Adrenal gland (tissue), 12 donors: ENCODE results near the gene OTUD6A. TPM values are rescaled to one million over a fixed set of nuclear protein-coding genes. Genes with fewer than 3 reads are reported as not detected.

ENCODE experiments used
- DNase-seq, 7 donors: peaks; one replicate each; pipeline ENCODE4 v3.0.0-alpha.2; 2019 to 2020
- H3K27ac ChIP-seq, 5 donors: fragments of 200-600 bp; sonication (generic) in 4 of 5; 1 replicate in 3 of 5; 2 replicates in 2 of 5; pipeline versions ENCODE4 v1.5.1 to v1.8.0; 2016 to 2020; ENCODE audit warnings: mild to moderate bottlenecking in 1 of 5
- H3K27me3 ChIP-seq: fragments of 200-600 bp; 2 replicates; pipeline ENCODE4 v1.8.0; 2021
- H3K36me3 ChIP-seq, 2 donors: fragments of 200-600 bp; replicated peaks in 1 of 2; 1 replicate in 1 of 2; 2 replicates in 1 of 2; pipeline versions ENCODE4 v1.5.1 to v1.8.0; 2018 to 2022
- H3K4me1 ChIP-seq, 2 donors: fragments of 200-600 bp; replicated peaks in 1 of 2; 1 replicate in 1 of 2; 2 replicates in 1 of 2; pipeline versions ENCODE4 v1.5.1 to v1.8.0; 2018 to 2021
- H3K4me3 ChIP-seq, 4 donors: fragments of 200-600 bp; sonication (generic) in 3 of 4; one replicate each; pipeline ENCODE4 v1.5.1; 2016 to 2018
- H3K9me3 ChIP-seq, 3 donors: fragments of 200-600 bp; sonication (generic) in 1 of 3; replicated peaks in 1 of 3; 1 replicate in 2 of 3; 2 replicates in 1 of 3; pipeline versions ENCODE4 v1.5.1 to v1.8.0; 2016 to 2021
- POLR2A ChIP-seq, 2 donors: fragments of 450-650 bp; IDR thresholded peaks; one replicate each; pipeline ENCODE4 v1.6.1; 2017; ENCODE audit warnings: antibody characterized with exemption in 2 of 2, mild to moderate bottlenecking in 2 of 2, moderate library complexity in 1 of 2
- WGBS, 4 donors: extraction: QIAGEN DNeasy Blood & Tissue Kit in 2 of 4; methylation state at CpG; one replicate each; pipeline versions ENCODE4 v1.1.5 to v1.1.7; 2013 to 2017; 5-methylcytosine and 5-hydroxymethylcytosine counted together
- intact Hi-C, 2 donors: fragments of 100-400 bp; cut with DNase I; formaldehyde crosslinking; loops; one replicate each; pipeline versions ENCODE4 v1.14.1 to v1.15.0; 2022 to 2023
- polyA plus RNA-seq, 3 donors: library from polyadenylated mRNA; stranded (reverse); fragments of 200-250 nt in 2 of 3; fragments of 350-450 nt in 1 of 3; fragmentation: Illumina TruSeq in 1 of 3; extraction: RNeasy Lipid Tissue Mini Kit (QIAGEN cat#74804) in 1 of 3; gene quantifications; one replicate each; pipeline ENCODE4 v1.2.3, GENCODE V29; 2013 to 2014
- total RNA-seq, 9 donors: library from RNA; depleted of rRNA in 4 of 9; stranded (reverse); fragments of >200 nt in 4 of 9; fragments of 120-200 nt in 1 of 9; fragmentation: NEBNext Ultra II Directional in 1 of 9; extraction: Animal tissue kit (Norgen Biotek cat#: 25700) in 1 of 9; gene quantifications; one replicate each; pipeline versions ENCODE4 v1.1.0 to v1.2.4, GENCODE V29; 2013 to 2023
- TF ChIP-seq, protein P1 (sequence below), 6 experiments: fragments of 450-650 bp in 4 of 6; fragments of 200-600 bp in 2 of 6; sonication (generic) in 1 of 6; IDR thresholded peaks; 1 replicate in 5 of 6; 2 replicates in 1 of 6; pipeline versions ENCODE4 v1.5.1 to v1.8.0; 2016 to 2021; ENCODE audit warnings: antibody characterized with exemption in 6 of 6, mild to moderate bottlenecking in 2 of 6, moderate library complexity in 1 of 6
- donor health status: healthy with polysubstance abuse.
- donor health status: Bipolar disorder and iron deficiency.
- donor health status: DM: yes; HTN: yes; CAD: no.
- donor health status: DM: no; HTN: no; CAD: no.
- donor health status: DM: no; HTN: no; CAD: no.
- donor health status: DM: yes; HTN: yes; CAD: no.

OTUD6A gene
- total and polyA plus RNA-seq, 12 donors, result not detected

DNA sequence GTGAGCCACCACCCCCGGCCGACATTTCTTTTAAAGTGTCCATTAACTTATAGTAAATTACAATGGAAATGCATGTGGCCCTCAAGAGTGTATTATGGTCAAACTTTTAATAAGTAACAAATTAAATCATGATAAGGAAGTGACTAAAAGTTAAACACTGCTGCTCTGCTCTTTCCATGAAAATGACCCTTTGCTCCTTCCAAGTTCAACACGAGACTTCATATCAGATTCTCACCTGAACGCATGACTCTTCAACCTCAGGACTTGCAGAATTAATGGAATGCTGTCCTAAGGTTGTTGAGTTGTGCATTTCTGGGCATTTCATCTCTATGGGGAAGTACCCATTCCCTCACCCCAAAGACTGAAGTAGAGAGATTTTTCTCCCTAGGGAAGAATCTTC is 39.6 kb upstream of the OTUD6A start:
- intact Hi-C loops, result no loop called here
- no peaks in the 10 kb centered on the region for H3K27me3 ChIP-seq
- no peak overlapping the region for H3K4me3 ChIP-seq
- no peak for DNase-seq
- H3K27ac ChIP-seq, result no peak overlapping the region
- H3K36me3 ChIP-seq, result no peaks in the 10 kb centered on the region
- H3K4me1 ChIP-seq, result no peaks in the 10 kb centered on the region
- TF ChIP-seq, protein P1, sequence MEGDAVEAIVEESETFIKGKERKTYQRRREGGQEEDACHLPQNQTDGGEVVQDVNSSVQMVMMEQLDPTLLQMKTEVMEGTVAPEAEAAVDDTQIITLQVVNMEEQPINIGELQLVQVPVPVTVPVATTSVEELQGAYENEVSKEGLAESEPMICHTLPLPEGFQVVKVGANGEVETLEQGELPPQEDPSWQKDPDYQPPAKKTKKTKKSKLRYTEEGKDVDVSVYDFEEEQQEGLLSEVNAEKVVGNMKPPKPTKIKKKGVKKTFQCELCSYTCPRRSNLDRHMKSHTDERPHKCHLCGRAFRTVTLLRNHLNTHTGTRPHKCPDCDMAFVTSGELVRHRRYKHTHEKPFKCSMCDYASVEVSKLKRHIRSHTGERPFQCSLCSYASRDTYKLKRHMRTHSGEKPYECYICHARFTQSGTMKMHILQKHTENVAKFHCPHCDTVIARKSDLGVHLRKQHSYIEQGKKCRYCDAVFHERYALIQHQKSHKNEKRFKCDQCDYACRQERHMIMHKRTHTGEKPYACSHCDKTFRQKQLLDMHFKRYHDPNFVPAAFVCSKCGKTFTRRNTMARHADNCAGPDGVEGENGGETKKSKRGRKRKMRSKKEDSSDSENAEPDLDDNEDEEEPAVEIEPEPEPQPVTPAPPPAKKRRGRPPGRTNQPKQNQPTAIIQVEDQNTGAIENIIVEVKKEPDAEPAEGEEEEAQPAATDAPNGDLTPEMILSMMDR (IDR thresholded peaks at IDR 0.05), result no peak
- TF ChIP-seq POLR2A (IDR thresholded peaks at IDR 0.05), result no peak
- H3K9me3 ChIP-seq, result no peaks in the 10 kb centered on the region
- 90 to 97% (median 91%) methylated on average over 4 of the region's 4 CpGs; no CpG with 5 or more reads in 1 of the 4 donors for WGBS, 4 donors

DNA sequence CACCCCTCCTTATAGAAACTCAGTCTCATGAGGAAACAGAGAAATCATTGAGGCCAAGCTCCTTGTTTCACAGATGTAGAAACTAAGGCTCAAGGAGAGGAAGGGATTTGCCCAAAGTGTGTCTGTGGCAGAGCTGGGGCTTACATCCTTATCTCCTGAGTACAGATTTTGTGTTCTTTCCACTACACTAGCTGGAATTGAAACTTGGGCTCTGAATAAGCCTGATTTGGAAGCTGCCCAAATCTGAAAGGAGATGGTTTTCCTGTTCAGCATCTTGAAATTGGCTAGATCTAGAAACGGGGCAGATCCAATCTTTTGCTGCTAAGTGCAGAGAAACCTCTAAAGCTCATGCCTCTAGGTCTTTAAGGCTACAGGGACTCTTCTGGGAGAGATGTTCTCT is 36.8 kb upstream of the OTUD6A start:
- TF ChIP-seq, protein P1 (IDR thresholded peaks at IDR 0.05), result no peak
- no peak for TF ChIP-seq POLR2A (IDR thresholded peaks at IDR 0.05)
- Histone ChIP-seq H3K27me3 (no peaks in the 10 kb centered on the region), H3K9me3 (no peaks in the 10 kb centered on the region), H3K4me1 (no peaks in the 10 kb centered on the region), H3K36me3 (no peaks in the 10 kb centered on the region), H3K27ac (no peak overlapping the region), H3K4me3 (no peak overlapping the region)
- WGBS, 4 donors, result 14 to 38% (median 18%) methylated on average over 1 of the region's 1 CpG; no CpG with 5 or more reads in 1 of the 4 donors
- intact Hi-C loops, result no loop called here
- DNase-seq, result no peak

DNA sequence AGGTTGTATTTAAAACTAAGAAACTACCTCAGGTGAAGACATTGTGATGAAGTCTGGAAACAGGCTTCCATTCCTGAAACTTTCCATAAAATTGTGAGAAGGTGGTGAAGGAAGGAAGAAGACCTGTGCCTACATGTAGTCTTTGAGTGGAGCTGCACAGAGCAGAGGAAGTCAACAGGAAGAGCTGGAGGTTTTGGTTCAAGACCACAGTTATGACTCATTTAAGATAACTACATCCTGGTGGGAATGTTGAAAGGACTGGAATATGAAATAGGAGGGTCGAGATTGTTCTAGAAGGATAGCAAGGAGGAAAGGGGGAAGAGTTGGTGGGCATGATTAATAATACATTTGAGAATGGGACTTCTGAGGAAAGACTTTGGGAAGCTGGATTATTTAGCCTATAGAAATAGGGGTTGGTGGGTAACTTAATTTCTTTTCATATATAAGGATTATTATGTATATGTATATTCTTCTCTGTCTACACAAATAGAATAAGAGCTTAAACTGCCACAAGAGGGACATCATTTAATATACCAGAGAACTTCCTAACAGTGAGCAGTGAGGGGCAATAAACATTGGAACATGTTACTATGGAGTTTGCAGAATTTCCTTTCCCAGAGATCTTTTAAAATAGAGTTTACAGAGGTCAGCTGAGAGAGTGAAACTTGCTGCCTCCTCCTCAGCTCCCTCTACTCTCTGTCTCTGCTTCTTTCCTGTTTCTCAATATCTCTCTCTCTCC is 36.0 kb upstream of the OTUD6A start:
- intact Hi-C loops, result no loop called here
- 28 to 67% (median 47%) methylated on average over 1 of the region's 1 CpG for WGBS, 4 donors
- H3K4me3 ChIP-seq, result no peak overlapping the region

DNA sequence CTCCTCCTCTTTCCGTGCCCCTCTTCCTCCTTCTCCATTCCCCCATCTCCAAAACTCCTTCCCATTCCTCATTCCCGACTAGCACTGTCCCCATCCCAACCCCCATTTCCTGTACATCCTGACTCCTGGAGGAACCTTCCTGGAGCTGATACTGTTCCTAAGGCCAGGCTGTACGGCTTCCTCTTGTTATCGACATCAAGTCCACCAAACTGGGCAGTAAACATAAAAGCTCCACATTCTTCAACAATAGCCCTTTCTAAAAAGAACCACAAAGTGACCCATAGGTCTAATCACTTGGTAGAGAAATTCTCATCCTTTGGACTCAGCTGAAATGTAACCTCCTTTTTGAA is 35.4 kb upstream of the OTUD6A start:
- Histone ChIP-seq H3K4me3 (no peak overlapping the region), H3K4me1 (no peaks in the 10 kb centered on the region), H3K36me3 (no peaks in the 10 kb centered on the region), H3K27me3 (peaks cover 10% of the 10 kb centered on the region), H3K27ac (no peak overlapping the region), H3K9me3 (no peaks in the 10 kb centered on the region)
- intact Hi-C loops, result no loop called here
- WGBS, 4 donors, result 58 to 65% (median 62%) methylated on average over 4 of the region's 4 CpGs
- DNase-seq, result no peak
- no peak for TF ChIP-seq POLR2A (IDR thresholded peaks at IDR 0.05)
- TF ChIP-seq, protein P1 (IDR thresholded peaks at IDR 0.05), result no peak

More for the DNA sequence above, 36.0 kb upstream of the OTUD6A start:
- peaks cover 5% of the 10 kb centered on the region for H3K27me3 ChIP-seq
- no peaks in the 10 kb centered on the region for H3K9me3 ChIP-seq
- TF ChIP-seq POLR2A (IDR thresholded peaks at IDR 0.05), result no peak
- TF ChIP-seq, protein P1 (IDR thresholded peaks at IDR 0.05), result no peak
- no peak for DNase-seq
- no peak overlapping the region for H3K27ac ChIP-seq
- no peaks in the 10 kb centered on the region for H3K4me1 ChIP-seq
- H3K36me3 ChIP-seq, result no peaks in the 10 kb centered on the region
